Nephron progenitor cell (in vitro differentiated cells): ENCODE data around the gene MARCKSL1.
"Not testable (repeated sequence)": the region's sequence is repeated elsewhere in the genome, so short reads cannot be mapped to it uniquely, and the experiment has no call there.

Experiments
- DNase-seq: peaks from one replicate; pipeline ENCODE4 v3.0.0; 2021
- H3K27ac Mint-ChIP-seq: 2 replicates; pipeline ENCODE4 v1.8.0; 2021; ENCODE audit warnings: mild to moderate bottlenecking, moderate library complexity, mixed read lengths
- H3K27me3 Mint-ChIP-seq: 2 replicates; pipeline ENCODE4 v1.8.0; 2021; ENCODE audit warnings: mild to moderate bottlenecking, low read depth, mixed read lengths; ENCODE audit not compliant: poor library complexity
- H3K36me3 Mint-ChIP-seq: 2 replicates; pipeline ENCODE4 v1.8.0; 2021; ENCODE audit warnings: low read depth, mixed read lengths
- H3K4me1 Mint-ChIP-seq: 2 replicates; pipeline ENCODE4 v1.8.0; 2021; ENCODE audit warnings: mixed read lengths
- H3K4me3 Mint-ChIP-seq: 2 replicates; pipeline ENCODE4 v1.8.0; 2021; ENCODE audit warnings: mild to moderate bottlenecking, moderate library complexity, mixed read lengths
- H3K9me3 Mint-ChIP-seq: 2 replicates; pipeline ENCODE4 v1.8.0; 2021; ENCODE audit warnings: mild to moderate bottlenecking, moderate library complexity, mixed read lengths
- CTCF ChIP-seq: fragments of 200-600 bp; sonication (generic); IDR thresholded peaks from 2 replicates; pipeline ENCODE4 v1.5.0; 2021; ENCODE audit warnings: antibody characterized with exemption

MARCKSL1 gene

GRCh38 chr1:32356478-32356877, 20.4 kb upstream of the MARCKSL1 start:
- Mint-ChIP-seq H3K4me3 (no peak overlapping the region), H3K36me3 (peaks cover 17% of the 10 kb centered on the region), H3K9me3 (no peaks in the 10 kb centered on the region), H3K4me1 (peaks cover 45% of the 10 kb centered on the region), H3K27me3 (peaks cover 17% of the 10 kb centered on the region), H3K27ac (no peak overlapping the region)
- no peak for DNase-seq
- TF ChIP-seq CTCF, result no peak

- peak overlapping the region; percentile 1 for H3K27ac Mint-ChIP-seq
Observed at GRCh38 chr1:32355778-32356177, 19.7 kb upstream of the MARCKSL1 start.

GRCh38 chr1:32353886-32354570, 18.0 kb upstream of the MARCKSL1 start:
- peak overlapping the region; percentile 64 for H3K27ac Mint-ChIP-seq
- H3K27me3 Mint-ChIP-seq, result peaks cover 1% of the 10 kb centered on the region
- DNase-seq, result no peak
- H3K36me3 Mint-ChIP-seq, result no peaks in the 10 kb centered on the region
- peak overlapping the region; percentile 77 for H3K4me3 Mint-ChIP-seq
- peaks cover 16% of the 10 kb centered on the region for H3K9me3 Mint-ChIP-seq
- H3K4me1 Mint-ChIP-seq, result peaks cover 39% of the 10 kb centered on the region
- TF ChIP-seq CTCF, result no peak

More at GRCh38 chr1:32355778-32356177, 19.7 kb upstream of the MARCKSL1 start:
- H3K9me3 Mint-ChIP-seq, H3K4me3 Mint-ChIP-seq, DNase-seq: not testable (repeated sequence)
- Mint-ChIP-seq H3K27me3 (peaks cover 13% of the 10 kb centered on the region), H3K4me1 (peaks cover 41% of the 10 kb centered on the region), H3K36me3 (peaks cover 14% of the 10 kb centered on the region)

GRCh38 chr1:32353431-32353830, 17.4 kb upstream of the MARCKSL1 start:
- peaks cover 4% of the 10 kb centered on the region for H3K27me3 Mint-ChIP-seq
- no peak for DNase-seq
- peaks cover 39% of the 10 kb centered on the region for H3K4me1 Mint-ChIP-seq
- H3K36me3 Mint-ChIP-seq, result no peaks in the 10 kb centered on the region
- peak overlapping the region; percentile 64 for H3K27ac Mint-ChIP-seq
- H3K4me3 Mint-ChIP-seq, result peak overlapping the region; percentile 77
- peaks cover 16% of the 10 kb centered on the region for H3K9me3 Mint-ChIP-seq
- TF ChIP-seq CTCF, result no peak

GRCh38 chr1:32352831-32353383, 16.9 kb upstream of the MARCKSL1 start:
- Mint-ChIP-seq H3K27ac (no peak overlapping the region), H3K36me3 (no peaks in the 10 kb centered on the region), H3K27me3 (peaks cover 4% of the 10 kb centered on the region), H3K9me3 (peaks cover 16% of the 10 kb centered on the region), H3K4me1 (peaks cover 43% of the 10 kb centered on the region), H3K4me3 (peak overlapping the region; percentile 77)
- no peak for TF ChIP-seq CTCF
- DNase-seq, result no peak

- H3K36me3 Mint-ChIP-seq, result no peaks in the 10 kb centered on the region
- peak overlapping the region; percentile 86 for H3K27ac Mint-ChIP-seq
- H3K4me3 Mint-ChIP-seq, result peak overlapping the region; percentile 77
- no peak for TF ChIP-seq CTCF
- H3K27me3 Mint-ChIP-seq, result peaks cover 4% of the 10 kb centered on the region
- peaks cover 44% of the 10 kb centered on the region for H3K4me1 Mint-ChIP-seq
- no peak for DNase-seq
- peaks cover 16% of the 10 kb centered on the region for H3K9me3 Mint-ChIP-seq
Observed at GRCh38 chr1:32352239-32352745, 16.3 kb upstream of the MARCKSL1 start.
